Thyroid gland (tissue), 4 donors: ENCODE measurements around the gene MRPL36.

ENCODE experiments used
- POLR2A ChIP-seq, 2 donors: fragments of 450-650 bp; IDR thresholded peaks; one replicate each; pipeline ENCODE4 v1.6.1; 2017; ENCODE audit warnings: antibody characterized with exemption in 2 of 2, mild to moderate bottlenecking in 2 of 2, moderate library complexity in 1 of 2
- TF ChIP-seq, protein P1 (sequence below), 6 experiments: fragments of 200-600 bp in 3 of 6; fragments of 450-650 bp in 3 of 6; sonication (generic) in 3 of 6; IDR thresholded peaks; one replicate each; pipeline ENCODE4 v1.5.1; 2016 to 2019; ENCODE audit warnings: antibody characterized with exemption in 6 of 6, mild to moderate bottlenecking in 2 of 6, inconsistent platforms in 1 of 6, moderate library complexity in 1 of 6

DNA sequence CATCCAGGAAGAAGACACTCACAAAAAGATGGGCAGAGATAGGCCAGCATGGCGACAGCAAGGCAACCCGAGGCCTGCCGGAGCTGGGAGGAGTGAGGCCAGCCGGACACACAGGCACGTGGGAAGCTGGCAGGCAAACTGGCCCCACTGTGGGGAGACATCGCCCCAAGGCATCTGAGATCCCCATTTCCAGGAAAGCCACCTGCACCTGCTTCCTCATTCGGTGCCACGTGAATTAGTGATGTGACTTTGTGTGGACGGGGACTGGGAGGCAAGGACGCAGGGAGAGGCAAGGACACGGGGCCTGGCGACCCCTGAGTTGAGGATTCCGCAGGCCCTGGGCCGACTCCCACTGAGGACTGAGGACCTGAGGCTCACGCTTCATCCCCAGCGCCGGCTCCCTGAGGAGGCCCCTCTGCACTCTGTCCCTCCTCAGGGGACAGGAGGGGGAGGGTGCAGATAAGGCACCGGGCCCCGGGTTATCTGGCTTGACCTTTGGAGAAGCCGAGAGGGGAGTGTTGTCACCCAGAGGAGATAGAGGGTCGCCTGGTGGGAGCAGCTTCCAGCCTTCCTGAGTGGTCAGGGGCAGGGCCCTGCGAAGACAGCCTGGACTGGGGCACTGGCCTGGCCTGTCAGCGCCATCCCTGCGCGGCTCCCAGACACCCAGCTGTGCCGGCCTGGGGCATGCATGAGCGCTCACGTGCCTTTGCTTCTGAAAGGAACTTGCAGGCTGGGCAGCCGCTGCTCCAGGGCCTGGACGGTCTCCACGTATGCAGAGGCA is 41.3 kb upstream of the MRPL36 start:
- no peak for TF ChIP-seq POLR2A (IDR thresholded peaks at IDR 0.05)
- TF ChIP-seq, protein P1, sequence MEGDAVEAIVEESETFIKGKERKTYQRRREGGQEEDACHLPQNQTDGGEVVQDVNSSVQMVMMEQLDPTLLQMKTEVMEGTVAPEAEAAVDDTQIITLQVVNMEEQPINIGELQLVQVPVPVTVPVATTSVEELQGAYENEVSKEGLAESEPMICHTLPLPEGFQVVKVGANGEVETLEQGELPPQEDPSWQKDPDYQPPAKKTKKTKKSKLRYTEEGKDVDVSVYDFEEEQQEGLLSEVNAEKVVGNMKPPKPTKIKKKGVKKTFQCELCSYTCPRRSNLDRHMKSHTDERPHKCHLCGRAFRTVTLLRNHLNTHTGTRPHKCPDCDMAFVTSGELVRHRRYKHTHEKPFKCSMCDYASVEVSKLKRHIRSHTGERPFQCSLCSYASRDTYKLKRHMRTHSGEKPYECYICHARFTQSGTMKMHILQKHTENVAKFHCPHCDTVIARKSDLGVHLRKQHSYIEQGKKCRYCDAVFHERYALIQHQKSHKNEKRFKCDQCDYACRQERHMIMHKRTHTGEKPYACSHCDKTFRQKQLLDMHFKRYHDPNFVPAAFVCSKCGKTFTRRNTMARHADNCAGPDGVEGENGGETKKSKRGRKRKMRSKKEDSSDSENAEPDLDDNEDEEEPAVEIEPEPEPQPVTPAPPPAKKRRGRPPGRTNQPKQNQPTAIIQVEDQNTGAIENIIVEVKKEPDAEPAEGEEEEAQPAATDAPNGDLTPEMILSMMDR (IDR thresholded peaks at IDR 0.05) = no peak
